Measurements from ENCODE around the gene ST8SIA5. TPM values are rescaled to one million over a fixed set of nuclear protein-coding genes. Genes with fewer than 3 reads are reported as not detected.

The ST8SIA5 gene
- polyA plus RNA-seq, 3 donors = not detected

GRCh38 chr18:46722051-46722450, 34.8 kb downstream of the ST8SIA5 start:
- Histone ChIP-seq H3K9me3 (replicated peaks in 1 of 2; ENCODE audit: control insufficient read depth in 1 of 2, insufficient read depth in 1 of 2, low read length in 2 of 2) (no peaks in the 10 kb centered on the region), H3K36me3 (replicated peaks in 1 of 2; ENCODE audit: control insufficient read depth in 1 of 2, insufficient read depth in 2 of 2, low read length in 2 of 2) (no peaks in the 10 kb centered on the region), H3K27ac (ENCODE audit: low read depth in 1 of 2, low read length in 2 of 2) (no peak overlapping the region), H3K9ac (ENCODE audit: insufficient read depth, low read length, poor library complexity, severe bottlenecking) (no peak overlapping the region), H3K4me1 (ENCODE audit: control insufficient read depth in 1 of 2, insufficient read depth in 2 of 2, low read length in 2 of 2) (no peaks in the 10 kb centered on the region), H3K4me2 (replicated peaks; ENCODE audit: extremely low read depth, low read length, poor library complexity, severe bottlenecking) (no peak overlapping the region), H4K20me1 (ENCODE audit: insufficient read depth, low read length) (no peaks in the 10 kb centered on the region), H3K4me3 (replicated peaks in 1 of 3; ENCODE audit: low read depth in 2 of 3, low read length in 3 of 3) (no peak overlapping the region), H3K27me3 (ENCODE audit: control insufficient read depth in 2 of 2, insufficient read depth in 2 of 2, low read length in 2 of 2) (no peaks in the 10 kb centered on the region), H3K79me2 (ENCODE audit: insufficient read depth, low read length) (no peaks in the 10 kb centered on the region), H2AFZ (ENCODE audit: insufficient read depth, low read depth, low read length, poor library complexity, severe bottlenecking) (no peak overlapping the region)
- 86% methylated on average over 3 of the region's 5 CpGs for WGBS (ENCODE audit: insufficient coverage)
- H3K4me3 Mint-ChIP-seq = no peak overlapping the region
- no peaks in the 10 kb centered on the region for H3K36me3 Mint-ChIP-seq
- no peak for DNase-seq
- H3K4me1 Mint-ChIP-seq = no peaks in the 10 kb centered on the region
- intact Hi-C loops (cut with micrococcal nuclease) = no loop called here
- peaks cover 0 to 2% (median 0%) of the 10 kb centered on the region in 7 donors for H3K9me3 Mint-ChIP-seq
- no peak for TF ChIP-seq CTCF (IDR thresholded peaks at IDR 0.05)
- peaks cover 1 to 6% (median 3%) of the 10 kb centered on the region in 3 donors for H3K27me3 Mint-ChIP-seq (ENCODE audit: low read depth in 3 of 3)
- peak overlapping the region in 1 of 7 donors; percentile 21 for H3K27ac Mint-ChIP-seq

- Histone ChIP-seq H3K4me2 (replicated peaks; ENCODE audit: extremely low read depth, low read length, poor library complexity, severe bottlenecking) (no peak overlapping the region), H3K9ac (ENCODE audit: insufficient read depth, low read length, poor library complexity, severe bottlenecking) (no peak overlapping the region), H3K79me2 (ENCODE audit: insufficient read depth, low read length) (no peaks in the 10 kb centered on the region), H3K4me1 (ENCODE audit: control insufficient read depth in 1 of 2, insufficient read depth in 2 of 2, low read length in 2 of 2) (no peaks in the 10 kb centered on the region), H3K9me3 (replicated peaks in 1 of 2; ENCODE audit: control insufficient read depth in 1 of 2, insufficient read depth in 1 of 2, low read length in 2 of 2) (no peaks in the 10 kb centered on the region), H3K27me3 (ENCODE audit: control insufficient read depth in 2 of 2, insufficient read depth in 2 of 2, low read length in 2 of 2) (no peaks in the 10 kb centered on the region), H4K20me1 (ENCODE audit: insufficient read depth, low read length) (no peaks in the 10 kb centered on the region), H2AFZ (ENCODE audit: insufficient read depth, low read depth, low read length, poor library complexity, severe bottlenecking) (no peak overlapping the region), H3K4me3 (replicated peaks in 1 of 3; ENCODE audit: low read depth in 2 of 3, low read length in 3 of 3) (no peak overlapping the region), H3K36me3 (replicated peaks in 1 of 2; ENCODE audit: control insufficient read depth in 1 of 2, insufficient read depth in 2 of 2, low read length in 2 of 2) (no peaks in the 10 kb centered on the region), H3K27ac (ENCODE audit: low read depth in 1 of 2, low read length in 2 of 2) (no peak overlapping the region)
- TF ChIP-seq CTCF (IDR thresholded peaks at IDR 0.05) = no peak
- no peak for DNase-seq
- Mint-ChIP-seq H3K4me3 (no peak overlapping the region), H3K9me3 (peaks cover 0 to 2% (median 0%) of the 10 kb centered on the region in 7 donors), H3K27me3 (ENCODE audit: low read depth in 3 of 3) (peaks cover 1 to 8% (median 3%) of the 10 kb centered on the region in 3 donors), H3K4me1 (no peaks in the 10 kb centered on the region), H3K27ac (no peak overlapping the region), H3K36me3 (no peaks in the 10 kb centered on the region)
- intact Hi-C loops (cut with micrococcal nuclease) = no loop called here
- WGBS (ENCODE audit: insufficient coverage) = 96% methylated on average over 8 of the region's 8 CpGs
Measured at GRCh38 chr18:46721331-46721730, 35.5 kb downstream of the ST8SIA5 start.

Measured in CD14-positive monocyte (primary cell).